ENCODE results near the gene KRTAP21-3.

The KRTAP21-3 gene

GRCh38 chr21:30707409-30707808, 11.2 kb downstream of the KRTAP21-3 start:
- no peak for DNase-seq (ENCODE audit: low read depth)
- TF ChIP-seq CTCF (conservative IDR thresholded peaks at IDR 0.05; ENCODE audit: low read depth, low read length): no peak
- H3K4me3 ChIP-seq (ENCODE audit: low read depth, low read length): no peak overlapping the region

- DNase-seq (ENCODE audit: low read depth): no peak
- no peak for TF ChIP-seq CTCF (conservative IDR thresholded peaks at IDR 0.05; ENCODE audit: low read depth, low read length)
- H3K4me3 ChIP-seq (ENCODE audit: low read depth, low read length): no peak overlapping the region
Observed at GRCh38 chr21:30695956-30696355, 22.6 kb downstream of the KRTAP21-3 start.

GRCh38 chr21:30689822-30690221, 28.8 kb downstream of the KRTAP21-3 start:
- TF ChIP-seq CTCF (conservative IDR thresholded peaks at IDR 0.05; ENCODE audit: low read depth, low read length): no peak
- no peak overlapping the region for H3K4me3 ChIP-seq (ENCODE audit: low read depth, low read length)
- no peak for DNase-seq (ENCODE audit: low read depth)

GRCh38 chr21:30684506-30684905, 34.1 kb downstream of the KRTAP21-3 start:
- DNase-seq (ENCODE audit: low read depth): no peak
- H3K4me3 ChIP-seq (ENCODE audit: low read depth, low read length): no peak overlapping the region
- TF ChIP-seq CTCF (conservative IDR thresholded peaks at IDR 0.05; ENCODE audit: low read depth, low read length): no peak

GRCh38 chr21:30680586-30680985, 38.0 kb downstream of the KRTAP21-3 start:
- no peak overlapping the region for H3K4me3 ChIP-seq (ENCODE audit: low read depth, low read length)
- TF ChIP-seq CTCF (conservative IDR thresholded peaks at IDR 0.05; ENCODE audit: low read depth, low read length): no peak
- no peak for DNase-seq (ENCODE audit: low read depth)

- no peak overlapping the region for H3K4me3 ChIP-seq (ENCODE audit: low read depth, low read length)
- DNase-seq (ENCODE audit: low read depth): no peak
Observed at GRCh38 chr21:30676737-30677136, 41.8 kb downstream of the KRTAP21-3 start.

More at GRCh38 chr21:30676737-30677136, 41.8 kb downstream of the KRTAP21-3 start:
- no peak for TF ChIP-seq CTCF (conservative IDR thresholded peaks at IDR 0.05; ENCODE audit: low read depth, low read length)

Measured in choroid plexus epithelial cell (primary cell).